ENCODE data around the gene NXPH2. TPM values are rescaled to one million over a fixed set of nuclear protein-coding genes. Genes with fewer than 3 reads are reported as not detected.
A peak's percentile ranks its signal among the peaks of the same experiment; 100 is the strongest.

NXPH2 gene
- total RNA-seq, 1 experiment from 2014 or later = 1.8 TPM

DNA sequence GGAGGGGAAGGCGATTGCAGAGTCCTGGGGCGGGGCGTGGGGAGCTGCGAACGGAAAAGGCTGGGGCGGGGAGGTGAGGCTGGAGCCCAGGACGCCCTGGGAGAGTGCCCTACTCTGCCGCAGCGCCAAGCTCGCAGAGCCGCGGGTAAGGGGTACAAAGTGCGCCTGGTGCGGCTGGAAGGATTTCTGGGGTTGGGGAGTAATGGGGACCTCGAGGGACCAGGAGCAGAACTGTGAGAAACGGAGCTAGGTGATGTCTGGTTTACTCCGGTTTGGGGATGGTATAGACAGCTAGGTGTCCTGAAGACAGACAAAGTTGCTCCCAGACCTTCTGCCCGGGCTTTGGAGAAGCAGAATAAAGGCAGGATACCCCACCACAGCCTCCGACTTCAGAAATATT lies 718 bp upstream of the NXPH2 start:
- peaks cover 17% of the 10 kb centered on the region; the same call in 1 of the 2 replicates for H3K27me3 ChIP-seq (ENCODE audit: insufficient read depth, low read length)
- no peak overlapping the region for H3K27ac Mint-ChIP-seq
- no peak overlapping the region for H3K9ac ChIP-seq (ENCODE audit: extremely low read depth, insufficient read length, low read length)

More for the DNA sequence above, 718 bp upstream of the NXPH2 start:
- Histone ChIP-seq H3K56ac (ENCODE audit: insufficient read length, low read depth, low read length) (no peak overlapping the region), H3K23ac (ENCODE audit: insufficient read length, low read depth, low read length) (no peak overlapping the region), H3K79me1 (ENCODE audit: insufficient read depth, low read depth, low read length, poor library complexity, severe bottlenecking) (no peaks in the 10 kb centered on the region), H3K4ac (ENCODE audit: low read depth, low read length) (no peak overlapping the region), H4K8ac (replicated peaks; ENCODE audit: insufficient read length, low read depth, low read length) (no peak overlapping the region), H3K4me1 (ENCODE audit: insufficient read depth, low read length) (peaks cover 2% of the 10 kb centered on the region; the same call in 1 of the 2 replicates), H4K91ac (ENCODE audit: insufficient read length, low read depth, low read length) (no peak overlapping the region), H3K27ac (ENCODE audit: insufficient read length, low read depth, low read length) (no peak overlapping the region), H2BK12ac (ENCODE audit: insufficient read length, low read depth, low read length) (no peak overlapping the region), H3K79me2 (ENCODE audit: insufficient read depth, low read length) (no peaks in the 10 kb centered on the region), H3K4me2 (ENCODE audit: insufficient read depth, insufficient read length, low read length) (peak overlapping the region; percentile 82), H2AK5ac (ENCODE audit: insufficient read length, low read length) (no peak overlapping the region), H2AFZ (ENCODE audit: low read length) (no peak overlapping the region), H3K14ac (ENCODE audit: insufficient read depth, low read length) (peak overlapping the region; percentile 83; the same call in 1 of the 2 replicates), H3K18ac (ENCODE audit: insufficient read length, low read depth, low read length) (no peak overlapping the region), H3K23me2 (ENCODE audit: insufficient read length, low read depth, low read length, poor library complexity, severe bottlenecking) (peaks cover 25% of the 10 kb centered on the region), H3T11ph (ENCODE audit: low read length) (no peak overlapping the region), H2BK5ac (ENCODE audit: insufficient read length, low read length) (no peak overlapping the region), H4K5ac (ENCODE audit: insufficient read length, low read depth, low read length) (no peak overlapping the region), H2BK15ac (ENCODE audit: low read depth, low read length) (no peak overlapping the region), H2BK20ac (ENCODE audit: low read depth, low read length, poor library complexity, severe bottlenecking) (no peak overlapping the region), H3K9me3 (ENCODE audit: control insufficient read depth, low read depth, low read length) (no peaks in the 10 kb centered on the region), H2BK120ac (ENCODE audit: low read depth, low read length, poor library complexity, severe bottlenecking) (no peak overlapping the region), H4K20me1 (ENCODE audit: control insufficient read depth, insufficient read depth, insufficient read length) (no peaks in the 10 kb centered on the region)
- H3K9me3 Mint-ChIP-seq = no peaks in the 10 kb centered on the region; a peak in 1 of 5 replicates
- peak; percentile 41 for DNase-seq
- H3K27me3 Mint-ChIP-seq (ENCODE audit: low read depth) = peaks cover 76% of the 10 kb centered on the region
- peak overlapping the region; percentile 66 to 83 for H3K4me3 Mint-ChIP-seq
- WGBS (ENCODE audit: extremely low coverage, insufficient read length, low lambda C conversion rate) = no CpG with 5 or more reads among the region's 19 CpGs
- TF ChIP-seq, protein P1, sequence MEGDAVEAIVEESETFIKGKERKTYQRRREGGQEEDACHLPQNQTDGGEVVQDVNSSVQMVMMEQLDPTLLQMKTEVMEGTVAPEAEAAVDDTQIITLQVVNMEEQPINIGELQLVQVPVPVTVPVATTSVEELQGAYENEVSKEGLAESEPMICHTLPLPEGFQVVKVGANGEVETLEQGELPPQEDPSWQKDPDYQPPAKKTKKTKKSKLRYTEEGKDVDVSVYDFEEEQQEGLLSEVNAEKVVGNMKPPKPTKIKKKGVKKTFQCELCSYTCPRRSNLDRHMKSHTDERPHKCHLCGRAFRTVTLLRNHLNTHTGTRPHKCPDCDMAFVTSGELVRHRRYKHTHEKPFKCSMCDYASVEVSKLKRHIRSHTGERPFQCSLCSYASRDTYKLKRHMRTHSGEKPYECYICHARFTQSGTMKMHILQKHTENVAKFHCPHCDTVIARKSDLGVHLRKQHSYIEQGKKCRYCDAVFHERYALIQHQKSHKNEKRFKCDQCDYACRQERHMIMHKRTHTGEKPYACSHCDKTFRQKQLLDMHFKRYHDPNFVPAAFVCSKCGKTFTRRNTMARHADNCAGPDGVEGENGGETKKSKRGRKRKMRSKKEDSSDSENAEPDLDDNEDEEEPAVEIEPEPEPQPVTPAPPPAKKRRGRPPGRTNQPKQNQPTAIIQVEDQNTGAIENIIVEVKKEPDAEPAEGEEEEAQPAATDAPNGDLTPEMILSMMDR (conservative IDR thresholded peaks at IDR 0.05) = no peak
- no peaks in the 10 kb centered on the region; a peak in 2 of 7 replicates for H3K36me3 Mint-ChIP-seq (ENCODE audit: insufficient read depth in 1 of 3, low read depth in 3 of 3)
- peaks cover 39 to 43% of the 10 kb centered on the region in 2 experiments for H3K4me1 Mint-ChIP-seq
